Right atrium auricular region (tissue), 2 donors: ENCODE results near the gene SHLD2. TPM values are rescaled to one million over a fixed set of nuclear protein-coding genes. Genes with fewer than 3 reads are reported as not detected.

Source experiments
- total RNA-seq, 2 donors: library from RNA; depleted of rRNA; stranded (reverse); fragments of >200 nt; gene quantifications; one replicate each; pipeline ENCODE4 v1.1.0, GENCODE V29; 2016

SHLD2 gene
- total RNA-seq, 2 donors from 2014 or later = 13.5 to 16.5 TPM

Other genes starting within 250 kb of the SHLD2 start
- gene MMRN2, start 137.6 kb upstream of the SHLD2 start, total RNA-seq = 10 to 100 TPM; 57.0 to 81.3 TPM
- gene SNCG, start 136.6 kb upstream of the SHLD2 start, total RNA-seq = 10 to 100 TPM; 20.9 to 33.8 TPM
- gene ADIRF, start 126.7 kb upstream of the SHLD2 start, total RNA-seq = 100 to 1,000 TPM in 1 of 2 donors, 10 to 100 TPM in 1; 67.8 to 195 TPM
- gene FAM25A, start 74.9 kb upstream of the SHLD2 start, total RNA-seq = not detected
- 10 to 100 TPM; 88.6 TPM for gene GLUD1, start 363 bp upstream of the SHLD2 start, total RNA-seq
- 1 to 10 TPM; 2.3 TPM for gene NUTM2A, start 130.2 kb downstream of the SHLD2 start, total RNA-seq